Breast epithelium (tissue), 3 donors: Measurements from ENCODE around the gene MARS1.

Experiments
- CTCF ChIP-seq, 3 donors: fragments of 450-650 bp; IDR thresholded peaks; one replicate each; pipeline ENCODE4 v1.5.1; 2016 to 2017; ENCODE audit warnings: antibody characterized with exemption in 3 of 3, mild to moderate bottlenecking in 3 of 3, moderate library complexity in 3 of 3
- POLR2AphosphoS5 ChIP-seq, 3 donors: sonication (generic); formaldehyde crosslinking; IDR thresholded peaks; one replicate each; pipeline ENCODE4 v1.6.1; 2017; ENCODE audit warnings: antibody characterized with exemption in 3 of 3

- TF ChIP-seq CTCF (IDR thresholded peaks at IDR 0.05) (no peak), POLR2AphosphoS5 (IDR thresholded peaks at IDR 0.05) (no peak)
These were observed 29.2 kb upstream of the MARS1 start for GRCh38 chr12:57458665-57459054.
